Erythroblast (primary cell): ENCODE results near the gene PLXND1.

Experiments
- GATA1 ChIP-seq: IDR thresholded peaks from 2 replicates; pipeline ENCODE4 v1.6.1; 2011; ENCODE audit warnings: low read depth, mild to moderate bottlenecking, control low read depth, low read length, moderate library complexity
- POLR2A ChIP-seq: IDR thresholded peaks from 2 replicates; pipeline ENCODE4 v1.6.1; 2011; ENCODE audit warnings: mild to moderate bottlenecking, low read length

DNA sequence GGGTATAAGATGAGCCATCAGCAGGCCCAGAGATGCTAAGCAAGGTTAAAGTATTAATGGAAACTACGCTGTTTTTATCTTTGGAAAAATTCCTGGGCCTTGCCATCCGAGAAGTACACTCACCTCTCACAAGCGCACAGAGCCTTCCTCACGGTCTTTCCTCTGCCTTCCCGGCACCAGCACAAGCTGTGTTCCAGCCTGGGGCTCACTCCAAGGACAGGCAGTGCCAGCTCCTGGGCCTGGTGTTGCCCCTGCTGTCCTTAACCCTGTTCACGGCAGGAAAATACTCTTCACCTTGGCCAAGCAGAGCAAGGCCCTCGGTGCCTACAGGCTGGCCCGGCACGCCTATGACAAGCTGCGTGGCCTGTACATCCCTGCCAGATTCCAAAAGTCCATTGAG, 92.4 kb downstream of the PLXND1 start:
- TF ChIP-seq POLR2A (no peak), GATA1 (no peak)
